Panc1 (cell line): ENCODE results near the gene RAB11FIP2. TPM values are rescaled to one million over a fixed set of nuclear protein-coding genes. Genes with fewer than 3 reads are reported as not detected.

Experiments used
- ATAC-seq: fragments of 200-7000 bp; cut with Tn5 transposase; 2 replicates; pipeline ENCODE4 v1.9.1; 2020; ENCODE audit warnings: mild to moderate bottlenecking, moderate library complexity
- BruUV-seq: library from RNA; stranded (reverse); fragments of 400-500 nt; replicated peaks from 2 replicates; lab custom pipeline; 2021; lab: Mats Ljungman, UMichigan
- CTCF ChIA-PET: fragments of 300-600 bp; sonication (Branson Sonifier 250); formaldehyde crosslinking; loops from one replicate; lab custom pipeline; 2022; ENCODE audit warnings: antibody characterized with exemption; lab: Charles Lee
- POLR2A ChIA-PET: fragments of 300-600 bp; sonication (Branson Sonifier 250); formaldehyde crosslinking; loops from one replicate; lab custom pipeline; 2022; ENCODE audit warnings: antibody characterized with exemption; lab: Charles Lee
- DNase-seq: peaks from one replicate; pipeline ENCODE4 v3.0.0-alpha.2; 2010; ENCODE audit warnings: low read depth, low spot score
- H3K27ac ChIP-seq: 2 replicates; pipeline ENCODE4 v1.5.1; 2011; ENCODE audit warnings: mild to moderate bottlenecking, low read length, inconsistent platforms
- H3K27me3 ChIP-seq: fragments of 200-500 bp; sonication (Bioruptor generic); 2 replicates; pipeline ENCODE4 v1.6.0; 2014; ENCODE audit warnings: low read length, inconsistent platforms; ENCODE audit not compliant: control insufficient read depth, insufficient read depth
- H3K36me3 ChIP-seq: fragments of 200-500 bp; sonication (Bioruptor generic); 2 replicates; pipeline ENCODE4 v1.5.1; 2014; ENCODE audit warnings: inconsistent platforms, mild to moderate bottlenecking, low read length, moderate library complexity; ENCODE audit not compliant: control insufficient read depth, insufficient read depth
- H3K4me1 ChIP-seq: 2 replicates; pipeline ENCODE4 v1.5.1; 2011; ENCODE audit warnings: inconsistent platforms, mild to moderate bottlenecking, low read length, moderate library complexity; ENCODE audit not compliant: control insufficient read depth, insufficient read depth
- H3K4me3 ChIP-seq, 2 experiments: 2 replicates each; pipeline ENCODE4 v1.5.1; 2011 to 2012; ENCODE audit warnings: low read depth in 2 of 2, low read length in 2 of 2, mild to moderate bottlenecking in 2 of 2, inconsistent platforms in 1 of 2, moderate library complexity in 1 of 2
- H3K9me3 ChIP-seq: fragments of 200-500 bp; sonication (Bioruptor generic); 2 replicates; pipeline ENCODE4 v1.5.1; 2014; ENCODE audit warnings: low read depth, mild to moderate bottlenecking, inconsistent platforms, low read length, moderate library complexity; ENCODE audit not compliant: control insufficient read depth, insufficient read depth
- POLR2AphosphoS5 ChIP-seq: IDR thresholded peaks from 2 replicates; pipeline ENCODE4 v1.6.1; 2012; ENCODE audit warnings: mild to moderate bottlenecking, low read depth, low read length, moderate library complexity
- REST ChIP-seq, 2 experiments: IDR thresholded peaks; 2 replicates each; pipeline ENCODE4 v1.6.1; 2011 to 2012; ENCODE audit warnings: low read depth in 2 of 2, control low read depth in 1 of 2, low read length in 1 of 2, mild to moderate bottlenecking in 1 of 2, moderate library complexity in 1 of 2; ENCODE audit not compliant: insufficient read depth in 1 of 2
- SIN3A ChIP-seq: IDR thresholded peaks from 2 replicates; pipeline ENCODE4 v1.6.1; 2012; ENCODE audit warnings: low read depth, mild to moderate bottlenecking, low read length, moderate library complexity, borderline replicate concordance; ENCODE audit not compliant: insufficient read depth
- TCF7L2 ChIP-seq: IDR thresholded peaks from 2 replicates; pipeline ENCODE4 v1.6.1; 2011; ENCODE audit warnings: mild to moderate bottlenecking, low read depth, low read length, inconsistent platforms
- in situ Hi-C: cut with HindIII; loops from 2 replicates; pipeline ENCODE4 v1.10.0; 2016; ENCODE audit warnings: low sequenced_read_pairs, low pct_unique_long_range_greater_than_20kb
- intact Hi-C: fragments of 100-400 bp; cut with micrococcal nuclease; formaldehyde crosslinking; loops from one replicate; pipeline ENCODE4 v1.10.0; 2022; ENCODE audit not compliant: unreplicated experiment
- total RNA-seq: library from RNA; stranded (reverse); gene quantifications from one replicate; pipeline ENCODE4 v1.2.1, GENCODE V29; 2021; ENCODE audit not compliant: unreplicated experiment
- TF ChIP-seq, protein P1 (sequence below): fragments of 450-650 bp; IDR thresholded peaks from 2 replicates; pipeline ENCODE4 v1.5.1; 2017; ENCODE audit warnings: mild to moderate bottlenecking

The RAB11FIP2 gene
- total RNA-seq, 1 experiment from 2014 or later = 18.1 TPM

- no peaks in the 10 kb centered on the region for H3K27me3 ChIP-seq
- no TSS peak for BruUV-seq
- POLR2A ChIA-PET = no interaction called here
- DNase-seq (no peak), ATAC-seq (no peak)
- no peaks in the 10 kb centered on the region for H3K4me1 ChIP-seq
- TF ChIP-seq POLR2AphosphoS5 = no peak
- no peak for TF ChIP-seq REST (IDR thresholded peaks at IDR 0.05; ENCODE audit: insufficient read depth in 1 of 2, low read depth in 2 of 2, low read length in 1 of 2)
- no peak for TF ChIP-seq SIN3A
- TF ChIP-seq TCF7L2 = no peak
- TF ChIP-seq, protein P1, sequence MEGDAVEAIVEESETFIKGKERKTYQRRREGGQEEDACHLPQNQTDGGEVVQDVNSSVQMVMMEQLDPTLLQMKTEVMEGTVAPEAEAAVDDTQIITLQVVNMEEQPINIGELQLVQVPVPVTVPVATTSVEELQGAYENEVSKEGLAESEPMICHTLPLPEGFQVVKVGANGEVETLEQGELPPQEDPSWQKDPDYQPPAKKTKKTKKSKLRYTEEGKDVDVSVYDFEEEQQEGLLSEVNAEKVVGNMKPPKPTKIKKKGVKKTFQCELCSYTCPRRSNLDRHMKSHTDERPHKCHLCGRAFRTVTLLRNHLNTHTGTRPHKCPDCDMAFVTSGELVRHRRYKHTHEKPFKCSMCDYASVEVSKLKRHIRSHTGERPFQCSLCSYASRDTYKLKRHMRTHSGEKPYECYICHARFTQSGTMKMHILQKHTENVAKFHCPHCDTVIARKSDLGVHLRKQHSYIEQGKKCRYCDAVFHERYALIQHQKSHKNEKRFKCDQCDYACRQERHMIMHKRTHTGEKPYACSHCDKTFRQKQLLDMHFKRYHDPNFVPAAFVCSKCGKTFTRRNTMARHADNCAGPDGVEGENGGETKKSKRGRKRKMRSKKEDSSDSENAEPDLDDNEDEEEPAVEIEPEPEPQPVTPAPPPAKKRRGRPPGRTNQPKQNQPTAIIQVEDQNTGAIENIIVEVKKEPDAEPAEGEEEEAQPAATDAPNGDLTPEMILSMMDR = no peak
- no peak overlapping the region for H3K27ac ChIP-seq
- H3K9me3 ChIP-seq = no peaks in the 10 kb centered on the region
- CTCF ChIA-PET = no interaction called here
- in situ Hi-C loops = no loop called here
- H3K36me3 ChIP-seq = peaks cover 2% of the 10 kb centered on the region; the same call in 1 of the 2 replicates
- intact Hi-C loops = no loop called here
- H3K4me3 ChIP-seq = no peak overlapping the region
These were observed 18.1 kb downstream of the RAB11FIP2 start for GRCh38 chr10:118028619-118029018.

DNA sequence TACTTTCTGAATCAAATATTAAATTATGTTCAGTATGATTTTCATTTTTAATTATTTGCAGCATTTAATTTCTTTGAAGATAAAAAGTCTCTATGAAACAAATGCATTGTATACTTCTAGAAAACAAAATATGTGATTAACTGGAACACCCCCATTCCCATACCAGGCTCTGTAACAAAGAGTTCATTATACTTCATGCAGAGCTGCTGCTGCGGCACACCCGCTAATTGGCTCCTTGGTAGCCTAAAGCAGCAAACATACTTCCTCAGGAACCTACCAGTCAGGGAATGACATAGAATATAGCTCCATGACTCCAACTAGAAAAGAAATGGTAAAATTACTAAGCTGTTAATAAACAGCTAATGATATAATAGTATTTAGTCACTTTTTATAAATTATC, 19.3 kb downstream of the RAB11FIP2 start:
- no peak overlapping the region for H3K27ac ChIP-seq
- DNase-seq = no peak
- H3K4me1 ChIP-seq = no peaks in the 10 kb centered on the region
- BruUV-seq = no TSS peak
- POLR2A ChIA-PET = no interaction called here
- no peaks in the 10 kb centered on the region for H3K9me3 ChIP-seq
- in situ Hi-C loops (no loop called here), intact Hi-C loops (no loop called here)
- ATAC-seq = no peak
- H3K36me3 ChIP-seq = peaks cover 2% of the 10 kb centered on the region; the same call in 1 of the 2 replicates
- CTCF ChIA-PET = no interaction called here
- no peak overlapping the region for H3K4me3 ChIP-seq
- TF ChIP-seq TCF7L2 (no peak), REST (IDR thresholded peaks at IDR 0.05; ENCODE audit: insufficient read depth in 1 of 2, low read depth in 2 of 2, low read length in 1 of 2) (no peak), POLR2AphosphoS5 (no peak), SIN3A (no peak)
- TF ChIP-seq, protein P1 = no peak
- no peaks in the 10 kb centered on the region for H3K27me3 ChIP-seq
